Endothelial cell of umbilical vein (primary cell): ENCODE measurements around the gene MBNL2.

Experiments
- CTCF ChIP-seq, 2 donors: IDR thresholded peaks; 1 replicate in 1 of 2; 2 replicates in 1 of 2; pipeline ENCODE4 v1.5.1; 2011; ENCODE audit warnings: low read length in 2 of 2, mild to moderate bottlenecking in 2 of 2, moderate library complexity in 2 of 2, control low read depth in 1 of 2, inconsistent platforms in 1 of 2, low read depth in 1 of 2; ENCODE audit not compliant: insufficient read depth in 1 of 2; ENCODE audit errors: extremely low read depth in 1 of 2
- EZH2 ChIP-seq: IDR thresholded peaks from 2 replicates; pipeline ENCODE4 v1.6.1; 2012; ENCODE audit warnings: borderline replicate concordance, low read depth, mild to moderate bottlenecking, moderate library complexity, low read length, inconsistent platforms; ENCODE audit not compliant: severe bottlenecking
- FOS ChIP-seq: IDR thresholded peaks from 2 replicates; pipeline ENCODE4 v1.6.1; 2011; ENCODE audit warnings: mild to moderate bottlenecking, low read length, moderate library complexity, borderline replicate concordance; ENCODE audit not compliant: insufficient read depth
- GATA2 ChIP-seq: IDR thresholded peaks from 2 replicates; pipeline ENCODE4 v1.7.0; 2011; ENCODE audit warnings: low read depth, mild to moderate bottlenecking, moderate library complexity, mixed read lengths, low read length; ENCODE audit not compliant: insufficient read length, insufficient read depth
- JUN ChIP-seq: IDR thresholded peaks from 2 replicates; pipeline ENCODE4 v1.6.1; 2011; ENCODE audit warnings: borderline replicate concordance, low read depth; ENCODE audit not compliant: insufficient read length, insufficient read depth
- MAX ChIP-seq: IDR thresholded peaks from 2 replicates; pipeline ENCODE4 v1.6.1; 2011; ENCODE audit not compliant: insufficient read depth, insufficient read length
- MYC ChIP-seq: IDR thresholded peaks from one replicate; pipeline ENCODE4 v1.6.1; 2011; ENCODE audit warnings: mild to moderate bottlenecking, low read depth, low read length
- POLR2A ChIP-seq: IDR thresholded peaks from 2 replicates; pipeline ENCODE4 v1.6.1; 2012; ENCODE audit warnings: low read depth, mild to moderate bottlenecking, control low read depth, low read length
- POLR2AphosphoS5 ChIP-seq: IDR thresholded peaks from 2 replicates; pipeline ENCODE4 v1.6.1; 2012; ENCODE audit warnings: low read depth, mild to moderate bottlenecking, control low read depth, low read length, moderate library complexity; ENCODE audit not compliant: insufficient read depth

- TF ChIP-seq POLR2A (no peak), CTCF (IDR thresholded peaks at IDR 0.05; ENCODE audit: extremely low read depth in 1 of 2, insufficient read depth in 1 of 2, low read depth in 1 of 2, low read length in 2 of 2) (no peak), POLR2AphosphoS5 (no peak), EZH2 (no peak), MYC (no peak), MAX (no peak), GATA2 (no peak), FOS (no peak), JUN (no peak)
Measured at GRCh38 chr13:97338571-97338970, 116.4 kb downstream of the MBNL2 start.
